ENCODE results near the gene GNB5. TPM values are rescaled to one million over a fixed set of nuclear protein-coding genes. Genes with fewer than 3 reads are reported as not detected.

The GNB5 gene
- total and polyA plus RNA-seq, 2 of the 13 experiments (the other 11 are each of a cell fraction or from before 2014, with no cell fraction given), result 13.7 to 14.4 TPM

GRCh38 chr15:52137432-52138357 lies 53.5 kb downstream of the GNB5 start (continued):
- TF ChIP-seq PRDM4 (CRISPR knock-in tag; IDR thresholded peaks at IDR 0.05; ENCODE audit: borderline replicate concordance), result no peak
- no peak; the same call in 1 of the 2 replicates for TF ChIP-seq MTF2 (CRISPR knock-in tag; IDR thresholded peaks at IDR 0.05; ENCODE audit: borderline replicate concordance)
- TF ChIP-seq HNF1A (IDR thresholded peaks at IDR 0.05; ENCODE audit: low read depth), result no peak
- no peak for TF ChIP-seq HNF1A (CRISPR knock-in tag; IDR thresholded peaks at IDR 0.05; ENCODE audit: borderline replicate concordance)
- 0 out of 2 replicates have a peak, but pooled peaks have one; percentile 18 for TF ChIP-seq FOXK1 (CRISPR knock-in tag; IDR thresholded peaks at IDR 0.05; ENCODE audit: borderline replicate concordance, low read depth)
- TF ChIP-seq GTF2F1 (IDR thresholded peaks at IDR 0.05; ENCODE audit: low read length), result no peak
- TF ChIP-seq IKZF5 (CRISPR knock-in tag; IDR thresholded peaks at IDR 0.05), result peak; percentile 18; the same call in 1 of the 2 replicates
- 0 out of 2 replicates have a peak, but pooled peaks have one; percentile 15 for TF ChIP-seq ELF3 (CRISPR knock-in tag; IDR thresholded peaks at IDR 0.05)
- no peak for TF ChIP-seq ELF4 (CRISPR knock-in tag; IDR thresholded peaks at IDR 0.05; ENCODE audit: borderline replicate concordance)
- TF ChIP-seq RFX3 (CRISPR knock-in tag; IDR thresholded peaks at IDR 0.05), result no peak
- TF ChIP-seq HNRNPH1 (optimal IDR thresholded peaks at IDR 0.05; ENCODE audit: low read depth, low read length), result no peak
- TF ChIP-seq MED13 (CRISPR knock-in tag; IDR thresholded peaks at IDR 0.05), result 0 out of 2 replicates have a peak, but pooled peaks have one; percentile 27
- no peak for TF ChIP-seq CBX2 (IDR thresholded peaks at IDR 0.05; ENCODE audit: low read depth, low read length)
- TF ChIP-seq CBX2 (CRISPR knock-in tag; IDR thresholded peaks at IDR 0.05; ENCODE audit: low read depth), result no peak
- no peak for TF ChIP-seq MAZ (IDR thresholded peaks at IDR 0.05; ENCODE audit: borderline replicate concordance, low read depth, low read length)
- 0 out of 2 replicates have a peak, but pooled peaks have one; percentile 28 for TF ChIP-seq MAZ (CRISPR knock-in tag; IDR thresholded peaks at IDR 0.05; ENCODE audit: low read depth)
- no peak for TF ChIP-seq HNRNPK (IDR thresholded peaks at IDR 0.05; ENCODE audit: low read depth, low read length, poor library complexity, severe bottlenecking)
- no peak for TF ChIP-seq KAT7 (CRISPR knock-in tag; IDR thresholded peaks at IDR 0.05; ENCODE audit: borderline replicate concordance)
- peak; percentile 92 for TF ChIP-seq HNF4A (CRISPR knock-in tag; IDR thresholded peaks at IDR 0.05)
- no peak for TF ChIP-seq SATB2 (CRISPR knock-in tag; IDR thresholded peaks at IDR 0.05)
- no peak for TF ChIP-seq ARHGAP35 (CRISPR knock-in tag; IDR thresholded peaks at IDR 0.05; ENCODE audit: borderline replicate concordance)
- TF ChIP-seq MEIS2 (CRISPR knock-in tag; IDR thresholded peaks at IDR 0.05), result peak; percentile 61; the same call in 1 of the 2 replicates

Data from HepG2 (cell line).